HepG2 (cell line): Measurements from ENCODE around the gene VDAC2. TPM values are rescaled to one million over a fixed set of nuclear protein-coding genes. Genes with fewer than 3 reads are reported as not detected.
A peak's percentile ranks its signal among the peaks of the same experiment; 100 is the strongest.

Experiments
- ARNTL ChIP-seq: sonication (generic); formaldehyde crosslinking; IDR thresholded peaks from 2 replicates; pipeline ENCODE4 v1.4.0; 2020; ENCODE audit warnings: mild to moderate bottlenecking, missing genetic modification reagents
- ATF6 ChIP-seq: sonication (generic); formaldehyde crosslinking; conservative IDR thresholded peaks from 2 replicates; pipeline ENCODE4 v1.4.0; 2020; ENCODE audit warnings: missing genetic modification reagents
- FOXK1 ChIP-seq: sonication (generic); formaldehyde crosslinking; IDR thresholded peaks from 2 replicates; pipeline ENCODE4 v1.4.0; 2020; ENCODE audit warnings: low read depth, missing genetic modification reagents, borderline replicate concordance
- KLF6 ChIP-seq: IDR thresholded peaks from 2 replicates; pipeline ENCODE4 v1.8.0; 2016; ENCODE audit warnings: missing biosample characterization, missing genetic modification reagents
- MEF2D ChIP-seq: sonication (generic); formaldehyde crosslinking; IDR thresholded peaks from 2 replicates; pipeline ENCODE4 v1.5.1; 2020; ENCODE audit warnings: mild to moderate bottlenecking, missing genetic modification reagents
- NR2C2 ChIP-seq: sonication (generic); formaldehyde crosslinking; IDR thresholded peaks from 2 replicates; pipeline ENCODE4 v1.4.0; 2020; ENCODE audit warnings: missing genetic modification reagents, mild to moderate bottlenecking, moderate library complexity, borderline replicate concordance
- PATZ1 ChIP-seq: sonication (generic); formaldehyde crosslinking; IDR thresholded peaks from 2 replicates; pipeline ENCODE4 v1.4.0; 2020; ENCODE audit warnings: missing genetic modification reagents
- PLRG1 ChIP-seq: fragments of 450-650 bp; conservative IDR thresholded peaks from 2 replicates; pipeline ENCODE4 v1.6.1; 2016
- PRMT3 ChIP-seq: sonication (generic); formaldehyde crosslinking; IDR thresholded peaks from 2 replicates; pipeline ENCODE4 v1.8.1; 2022; ENCODE audit warnings: low read depth, mild to moderate bottlenecking, moderate library complexity, missing genetic modification reagents, borderline replicate concordance
- RAD21 ChIP-seq: fragments of 450-650 bp; formaldehyde crosslinking; IDR thresholded peaks from 2 replicates; pipeline ENCODE4 v1.5.0; 2020; ENCODE audit warnings: mild to moderate bottlenecking
- REPIN1 ChIP-seq: sonication (generic); formaldehyde crosslinking; IDR thresholded peaks from 2 replicates; pipeline ENCODE4 v1.8.0; 2022; ENCODE audit warnings: missing genetic modification reagents, low read depth, mild to moderate bottlenecking, borderline replicate concordance
- SAFB2 ChIP-seq: sonication (generic); formaldehyde crosslinking; IDR thresholded peaks from 2 replicates; pipeline ENCODE4 v1.5.1; 2020; ENCODE audit warnings: missing genetic modification reagents, low read depth, mild to moderate bottlenecking, borderline replicate concordance
- SP5 ChIP-seq: IDR thresholded peaks from 2 replicates; pipeline ENCODE4 v1.6.1; 2016; ENCODE audit warnings: low read depth, borderline replicate concordance
- TEAD3 ChIP-seq: optimal IDR thresholded peaks from 2 replicates; pipeline ENCODE3; 2016; ENCODE audit warnings: borderline replicate concordance
- TRAFD1 ChIP-seq: sonication (generic); formaldehyde crosslinking; IDR thresholded peaks from 2 replicates; pipeline ENCODE4 v1.5.1; 2020; ENCODE audit warnings: missing genetic modification reagents, mild to moderate bottlenecking, borderline replicate concordance
- ZNF124 ChIP-seq: sonication (generic); formaldehyde crosslinking; IDR thresholded peaks from 2 replicates; pipeline ENCODE4 v1.4.0; 2020; ENCODE audit warnings: missing genetic modification reagents
- ZNF460 ChIP-seq: sonication (generic); formaldehyde crosslinking; IDR thresholded peaks from 2 replicates; pipeline ENCODE4 v1.5.1; 2020; ENCODE audit warnings: missing genetic modification reagents, mild to moderate bottlenecking, borderline replicate concordance
- ZNF660 ChIP-seq: sonication (generic); formaldehyde crosslinking; IDR thresholded peaks from 2 replicates; pipeline ENCODE4 v1.5.1; 2020; ENCODE audit warnings: mild to moderate bottlenecking, low read depth, missing genetic modification reagents, borderline replicate concordance
- ZNF749 ChIP-seq: sonication (generic); formaldehyde crosslinking; IDR thresholded peaks from 2 replicates; pipeline ENCODE4 v1.8.0; 2022; ENCODE audit warnings: mild to moderate bottlenecking, missing genetic modification reagents, moderate library complexity, borderline replicate concordance
- ZNF792 ChIP-seq: IDR thresholded peaks from 2 replicates; pipeline ENCODE4 v1.6.1; 2016
- ZSCAN21 ChIP-seq: sonication (generic); formaldehyde crosslinking; IDR thresholded peaks from 2 replicates; pipeline ENCODE4 v1.8.0; 2022; ENCODE audit warnings: mild to moderate bottlenecking, missing genetic modification reagents, moderate library complexity, borderline replicate concordance
- polyA plus RNA-seq, 8 experiments: library from polyadenylated mRNA; depleted of rRNA in 3 of 8; stranded (reverse) in 7 of 8; unstranded in 1 of 8; fragments of >200 nt; fragmentation: Illumina TruSeq in 4 of 8; extraction: Trizol in 4 of 8; gene quantifications; 2 replicates each; pipeline versions ENCODE4 v1.2.1 to v1.2.3, GENCODE V29; 2011 to 2016; ENCODE audit warnings: low read depth in 4 of 8, missing spikeins in 1 of 8, mixed read lengths in 1 of 8; ENCODE audit not compliant: insufficient read depth in 1 of 8
- total RNA-seq, 5 experiments: library from RNA; depleted of rRNA; stranded (reverse); fragments of >200 nt; fragmentation: Illumina TruSeq; extraction: Trizol; gene quantifications; 2 replicates each; pipeline ENCODE4 v1.2.3, GENCODE V29; 2016; ENCODE audit warnings: low read depth in 1 of 5
- TF ChIP-seq, protein P1 (sequence below): sonication (generic); formaldehyde crosslinking; conservative IDR thresholded peaks from 2 replicates; pipeline ENCODE4 v1.8.0; 2022; ENCODE audit warnings: missing genetic modification reagents

VDAC2 gene
- total and polyA plus RNA-seq, 2 of the 13 experiments (the other 11 are each of a cell fraction or from before 2014, with no cell fraction given), result 67.9 to 222 TPM

- TF ChIP-seq ATF6 (CRISPR knock-in tag) (no peak), REPIN1 (CRISPR knock-in tag) (no peak), TRAFD1 (CRISPR knock-in tag) (no peak), ZNF749 (CRISPR knock-in tag) (no peak), SP5 (CRISPR knock-in tag) (no peak), FOXK1 (CRISPR knock-in tag) (no peak), MEF2D (CRISPR knock-in tag) (no peak), ARNTL (CRISPR knock-in tag) (no peak), KLF6 (no peak), SAFB2 (CRISPR knock-in tag) (no peak), ZNF792 (CRISPR knock-in tag) (0 out of 2 replicates have a peak, but pooled peaks have one; percentile 40), RAD21 (CRISPR knock-in tag) (no peak), PLRG1 (no peak), PRMT3 (no peak), ZNF460 (CRISPR knock-in tag) (no peak), ZNF660 (CRISPR knock-in tag) (no peak), ZNF124 (CRISPR knock-in tag) (no peak), NR2C2 (CRISPR knock-in tag) (peak; percentile 50; the same call in 1 of the 2 replicates), PATZ1 (CRISPR knock-in tag) (0 out of 2 replicates have a peak, but pooled peaks have one; percentile 27), ZSCAN21 (no peak), TEAD3 (no peak)
- TF ChIP-seq, protein P1, sequence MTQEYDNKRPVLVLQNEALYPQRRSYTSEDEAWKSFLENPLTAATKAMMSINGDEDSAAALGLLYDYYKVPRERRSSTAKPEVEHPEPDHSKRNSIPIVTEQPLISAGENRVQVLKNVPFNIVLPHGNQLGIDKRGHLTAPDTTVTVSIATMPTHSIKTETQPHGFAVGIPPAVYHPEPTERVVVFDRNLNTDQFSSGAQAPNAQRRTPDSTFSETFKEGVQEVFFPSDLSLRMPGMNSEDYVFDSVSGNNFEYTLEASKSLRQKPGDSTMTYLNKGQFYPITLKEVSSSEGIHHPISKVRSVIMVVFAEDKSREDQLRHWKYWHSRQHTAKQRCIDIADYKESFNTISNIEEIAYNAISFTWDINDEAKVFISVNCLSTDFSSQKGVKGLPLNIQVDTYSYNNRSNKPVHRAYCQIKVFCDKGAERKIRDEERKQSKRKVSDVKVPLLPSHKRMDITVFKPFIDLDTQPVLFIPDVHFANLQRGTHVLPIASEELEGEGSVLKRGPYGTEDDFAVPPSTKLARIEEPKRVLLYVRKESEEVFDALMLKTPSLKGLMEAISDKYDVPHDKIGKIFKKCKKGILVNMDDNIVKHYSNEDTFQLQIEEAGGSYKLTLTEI (CRISPR knock-in tag), result no peak
Observed at GRCh38 chr10:75238182-75239095, 27.8 kb downstream of the VDAC2 start (continued).
